NCI-H187 treated with DMSO at 0.1 percent for 48 hours (cell line): ENCODE data around the gene PDCD7.
A peak's percentile ranks its signal among the peaks of the same experiment; 100 is the strongest.
"Not testable (repeated sequence)": the region's sequence is repeated elsewhere in the genome, so short reads cannot be mapped to it uniquely, and the experiment has no call there.

Source experiments
- DNase-seq: peaks from one replicate; lab custom pipeline; 2025; lab: John Stamatoyannopoulos, UW

Gene PDCD7

DNA sequence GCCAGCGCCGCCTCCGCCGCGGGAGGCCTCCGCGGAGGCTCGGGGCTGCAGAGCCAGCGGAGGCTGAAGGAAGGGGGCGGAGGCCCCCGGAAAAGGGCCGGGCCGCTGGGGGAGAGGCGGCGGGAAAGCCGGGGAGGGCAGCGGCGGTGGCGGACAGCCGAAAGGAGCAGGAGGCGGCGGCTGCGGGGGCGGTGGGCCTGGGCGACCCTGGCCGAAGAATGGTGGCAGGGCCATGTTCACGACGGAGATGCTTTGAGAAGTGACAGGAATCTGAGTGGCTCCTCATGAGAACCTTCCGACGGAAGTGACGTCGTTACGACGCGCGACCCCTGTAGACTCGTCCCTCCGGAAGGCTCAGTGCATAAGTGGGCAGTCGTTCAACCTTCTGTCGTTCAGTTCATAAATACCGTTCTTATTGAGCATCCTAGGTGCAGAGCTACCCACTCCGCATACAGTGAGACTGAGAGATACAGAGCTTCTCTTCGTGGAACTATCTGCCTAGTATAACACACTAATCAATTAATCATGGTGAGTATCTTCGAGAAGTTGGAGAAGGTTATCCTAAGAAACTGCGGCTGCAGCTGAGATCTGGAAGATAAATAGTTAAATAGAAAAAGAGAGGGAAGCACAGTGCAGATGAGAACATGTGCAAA, at the start of gene PDCD7:
Gene PDCD7 (minus strand): TSS at position 261 of the 653 bp plus-strand sequence. CDS start 27 bp downstream, at position 234.
- peak; percentile 43 for DNase-seq

DNA sequence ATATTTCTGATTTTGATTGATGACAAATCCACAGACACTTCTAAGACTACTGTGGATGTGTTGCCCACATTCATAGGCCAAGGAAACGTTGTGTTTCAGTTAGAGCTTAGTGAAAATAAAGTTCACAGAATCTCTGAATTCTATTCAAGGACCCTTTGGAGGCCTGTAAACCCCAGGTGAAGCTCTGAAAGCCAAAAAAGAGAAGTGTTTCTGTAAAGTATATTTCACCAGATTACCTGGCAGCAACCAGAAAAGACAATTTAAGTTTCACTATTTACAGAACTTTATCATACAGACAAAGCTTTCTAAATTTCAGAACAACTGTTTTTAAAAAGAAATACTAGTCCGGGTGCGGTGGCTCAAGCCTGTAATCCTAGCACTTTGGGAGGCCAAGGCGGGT, 48.9 kb upstream of the PDCD7 start:
- no peak for DNase-seq

GRCh38 chr15:65181582-65182353, 48.2 kb upstream of the PDCD7 start:
- DNase-seq: not testable (repeated sequence)

DNA sequence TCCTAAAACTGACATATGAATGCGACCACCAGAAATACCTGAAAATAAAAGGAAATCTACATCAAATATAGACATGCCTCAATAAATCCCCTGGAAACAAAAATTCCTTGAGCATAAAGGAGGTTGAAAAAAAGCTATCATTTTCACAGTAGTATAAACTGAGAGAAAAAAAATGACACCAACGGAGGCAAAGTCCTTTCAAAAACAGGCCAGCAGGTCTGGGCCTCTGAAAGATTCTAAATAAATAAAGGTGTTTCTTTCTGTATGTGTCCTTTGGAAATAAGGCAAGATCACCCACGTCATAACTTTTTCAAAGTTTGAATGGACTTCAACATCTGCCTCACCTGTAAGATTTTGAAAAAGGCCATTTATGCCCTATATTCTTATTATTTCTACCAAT, 46.6 kb upstream of the PDCD7 start:
- no peak for DNase-seq

DNA sequence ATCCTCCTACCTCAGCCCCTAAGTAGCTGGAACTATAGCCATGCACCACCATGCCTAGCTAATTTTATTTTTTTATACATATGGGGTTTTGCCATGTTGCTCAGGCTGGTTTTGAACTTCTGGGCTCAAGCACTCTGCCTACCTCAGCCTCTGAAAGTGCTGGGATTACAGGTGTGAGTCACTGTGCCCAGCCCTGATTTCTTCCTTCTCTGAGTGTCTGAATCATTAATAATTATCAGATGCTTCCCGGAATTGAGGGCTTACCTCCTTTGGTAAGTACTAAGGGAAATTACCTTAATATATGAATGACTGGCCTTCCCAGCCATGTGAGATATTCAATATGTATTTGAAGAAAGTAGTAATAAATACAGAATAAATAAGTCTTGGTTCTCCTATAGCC, 44.3 kb upstream of the PDCD7 start:
- DNase-seq: no peak

DNA sequence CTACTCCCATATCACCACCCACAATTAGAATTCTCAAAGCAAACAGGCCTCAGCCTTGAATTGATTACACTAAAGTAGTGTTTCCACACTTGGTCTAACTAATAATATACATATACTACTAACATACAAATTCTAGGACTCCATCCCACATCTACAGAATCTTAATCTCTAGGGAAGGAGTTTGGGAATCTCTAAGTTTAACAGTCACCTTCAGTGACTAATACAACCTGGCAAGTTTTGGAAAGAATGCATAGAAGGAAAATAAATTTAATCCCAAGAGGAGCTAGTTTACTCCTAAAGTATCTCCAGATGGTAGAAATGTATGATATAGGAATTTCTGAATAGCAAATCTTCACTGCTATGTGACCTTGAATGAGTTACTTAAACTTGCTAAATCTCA, 42.4 kb upstream of the PDCD7 start:
- no peak for DNase-seq

DNA sequence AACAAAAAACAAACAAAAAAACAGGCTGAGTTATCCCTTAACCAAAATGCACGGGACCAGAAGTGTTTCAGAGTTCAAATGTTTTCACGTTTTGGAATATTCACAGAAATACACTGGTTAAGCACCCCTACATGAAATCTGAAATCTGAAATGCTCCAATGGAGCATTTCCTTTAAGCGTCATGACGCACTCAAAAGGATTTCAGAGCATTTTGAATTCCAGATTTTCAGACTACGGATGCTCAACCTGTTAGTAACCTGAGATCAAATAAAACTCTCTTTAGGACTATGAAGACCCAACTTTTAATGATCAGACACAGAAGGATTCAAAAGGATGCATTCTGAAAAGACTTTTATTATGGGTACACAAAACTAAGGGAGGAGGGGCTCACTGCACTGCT, 41.9 kb upstream of the PDCD7 start:
- no peak for DNase-seq

GRCh38 chr15:65174509-65174908, 40.9 kb upstream of the PDCD7 start:
- DNase-seq: no peak

DNA sequence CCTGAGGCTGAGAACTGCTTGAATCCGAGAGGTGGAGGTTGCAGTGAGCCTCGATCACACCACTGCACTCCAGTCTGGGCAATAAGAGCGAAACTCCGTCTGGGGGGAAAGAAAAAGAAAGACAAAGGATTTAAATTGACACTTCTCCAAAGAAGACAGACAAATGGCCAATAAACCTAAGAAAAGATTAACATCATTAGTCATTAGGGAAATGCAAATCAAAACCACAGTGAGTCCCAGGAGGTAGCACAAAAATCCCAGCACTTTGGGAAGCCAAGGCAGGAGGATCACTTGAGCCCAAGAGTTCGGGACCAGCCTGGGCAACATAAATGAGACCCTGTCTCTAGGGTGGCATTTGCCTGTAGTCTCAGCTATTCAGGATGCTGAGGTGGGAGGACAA, 38.9 kb upstream of the PDCD7 start:
- DNase-seq: no peak

GRCh38 chr15:65171428-65171827, 37.8 kb upstream of the PDCD7 start:
- no peak for DNase-seq

DNA sequence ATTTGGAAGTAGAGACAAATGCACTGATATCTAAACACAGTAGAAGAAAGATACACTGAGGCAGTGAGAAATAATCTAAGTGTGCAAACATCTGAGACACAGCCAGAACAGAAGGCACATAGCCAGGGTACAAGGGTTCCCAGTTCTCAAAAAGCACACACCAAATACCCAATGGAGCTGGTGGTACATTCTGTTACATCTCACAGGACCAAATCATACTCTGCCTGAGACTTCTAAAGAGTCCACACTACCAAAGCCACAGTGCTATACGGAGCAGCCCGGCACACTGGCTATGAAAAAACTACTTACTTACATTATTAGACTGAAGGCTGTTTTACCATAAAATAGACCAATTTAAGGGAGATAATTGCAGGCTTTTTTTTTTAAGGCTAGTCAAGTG, 32.3 kb upstream of the PDCD7 start:
- no peak for DNase-seq

- DNase-seq: no peak
Observed at GRCh38 chr15:65164139-65164538, 30.5 kb upstream of the PDCD7 start.

GRCh38 chr15:65163041-65163440, 29.4 kb upstream of the PDCD7 start:
- no peak for DNase-seq

DNA sequence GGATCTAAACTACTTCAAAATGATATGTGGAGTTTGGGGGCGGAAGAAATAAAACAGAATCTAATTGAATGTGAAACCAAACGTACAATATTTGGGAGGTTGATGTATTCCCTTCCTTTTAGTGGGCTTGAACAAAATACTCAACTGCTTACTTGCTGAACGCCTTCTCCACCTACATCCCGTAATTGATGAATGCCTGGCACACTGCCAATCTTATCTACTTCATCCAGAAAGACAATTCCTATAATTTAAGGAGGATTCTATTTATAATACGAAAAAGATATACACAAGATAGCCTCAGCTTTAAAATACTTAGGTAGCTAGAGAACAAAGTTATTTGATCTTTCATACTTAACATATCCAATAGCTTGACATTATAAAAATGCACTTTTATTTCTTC, 23.1 kb upstream of the PDCD7 start:
- DNase-seq: no peak

GRCh38 chr15:65154720-65155119, 21.1 kb upstream of the PDCD7 start:
- DNase-seq: no peak

- DNase-seq: no peak
Observed at GRCh38 chr15:65147902-65148301, 14.3 kb upstream of the PDCD7 start.

DNA sequence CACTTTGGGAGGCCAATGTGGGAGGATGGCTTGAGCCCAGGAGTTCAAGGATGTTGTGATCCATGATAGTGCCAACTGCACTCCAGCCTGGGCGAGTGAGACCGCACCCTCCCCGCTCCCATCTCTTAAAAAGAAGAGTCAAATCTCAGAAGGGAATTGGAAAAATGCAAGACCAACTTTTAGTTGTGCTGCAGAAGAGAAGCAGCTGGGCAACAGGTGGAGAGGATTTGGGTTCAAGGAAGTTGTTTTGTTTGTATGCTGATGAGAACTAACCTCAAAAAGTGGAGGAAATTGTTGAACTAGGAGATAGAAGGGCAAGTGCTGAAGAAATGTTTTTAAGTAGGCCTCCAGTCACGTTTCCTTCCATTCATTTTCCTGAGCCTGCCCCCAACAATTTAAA, 12.8 kb upstream of the PDCD7 start:
- DNase-seq: no peak

- DNase-seq: not testable (repeated sequence)
Observed at GRCh38 chr15:65138631-65139030, 5.0 kb upstream of the PDCD7 start.

- DNase-seq: not testable (repeated sequence)
Observed at GRCh38 chr15:65137893-65138292, 4.3 kb upstream of the PDCD7 start.

DNA sequence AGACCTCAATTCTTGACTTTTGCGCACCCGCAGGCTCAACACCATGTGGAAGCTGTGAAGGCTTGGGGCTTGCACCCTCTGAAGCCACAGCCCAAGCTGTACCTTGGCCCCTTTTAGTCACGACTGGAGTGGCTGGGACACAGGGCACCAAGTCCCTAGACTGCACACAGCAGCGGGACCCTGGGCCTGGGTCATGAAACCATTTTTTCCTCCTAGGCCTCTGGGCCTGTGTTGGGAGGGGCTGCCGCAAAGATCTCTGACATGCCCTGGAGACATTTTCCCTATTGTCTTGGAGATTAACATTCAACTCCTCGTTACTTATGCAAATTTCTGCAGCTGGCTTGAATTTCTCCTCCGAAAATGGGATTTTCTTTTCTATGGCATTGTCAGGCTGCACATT, 3.5 kb upstream of the PDCD7 start:
- not testable (repeated sequence) for DNase-seq

- no peak for DNase-seq
Observed at GRCh38 chr15:65134538-65134937, 930 bp upstream of the PDCD7 start.

- no peak for DNase-seq
Observed at GRCh38 chr15:65132878-65133547, 595 bp downstream of the PDCD7 start.

- DNase-seq: no peak
Observed at GRCh38 chr15:65130941-65131340, 2.7 kb downstream of the PDCD7 start.
